Neuronal stem cell (in vitro differentiated cells): ENCODE data around the gene TREML4.

Experiments used
- DNase-seq: peaks from one replicate; pipeline ENCODE4 v3.0.0-alpha.2; 2013; ENCODE audit warnings: low spot score
- H2AFZ ChIP-seq: one replicate; pipeline ENCODE4 v1.6.1; 2013; ENCODE audit warnings: mild to moderate bottlenecking, low read length, inconsistent platforms
- H2AK5ac ChIP-seq: 2 replicates; pipeline ENCODE4 v1.6.1; 2013; ENCODE audit warnings: low read depth, mild to moderate bottlenecking, inconsistent platforms, low read length, moderate library complexity, mixed read lengths
- H2BK120ac ChIP-seq: 2 replicates; pipeline ENCODE4 v1.6.1; 2013; ENCODE audit warnings: low read depth, mild to moderate bottlenecking, inconsistent platforms, low read length, moderate library complexity, mixed read lengths
- H2BK12ac ChIP-seq: one replicate; pipeline ENCODE4 v1.6.1; 2013; ENCODE audit warnings: low read length, inconsistent platforms
- H2BK15ac ChIP-seq: 2 replicates; pipeline ENCODE4 v1.6.1; 2013; ENCODE audit warnings: mild to moderate bottlenecking, low read length, inconsistent platforms, mixed read lengths
- H2BK5ac ChIP-seq: one replicate; pipeline ENCODE4 v1.6.1; 2013; ENCODE audit warnings: inconsistent platforms, mild to moderate bottlenecking, low read length, moderate library complexity
- H3K14ac ChIP-seq: one replicate; pipeline ENCODE4 v1.6.1; 2013; ENCODE audit warnings: low read length, inconsistent platforms
- H3K18ac ChIP-seq: 2 replicates; pipeline ENCODE4 v1.6.1; 2013; ENCODE audit warnings: low read length, inconsistent platforms
- H3K23ac ChIP-seq: 2 replicates; pipeline ENCODE4 v1.6.1; 2013; ENCODE audit warnings: low read depth, mild to moderate bottlenecking, mixed read lengths, low read length, inconsistent platforms; ENCODE audit not compliant: poor library complexity
- H3K27ac ChIP-seq: replicated peaks from 3 replicates; pipeline ENCODE4 v1.5.1; 2013; ENCODE audit warnings: low read length, inconsistent platforms
- H3K27me3 ChIP-seq, 3 experiments: 2 replicates each; pipeline ENCODE4 v1.6.1; 2013; ENCODE audit warnings: low read length in 3 of 3, mild to moderate bottlenecking in 2 of 3, inconsistent platforms in 1 of 3, low read depth in 1 of 3, mixed read lengths in 1 of 3, moderate library complexity in 1 of 3; ENCODE audit not compliant: control insufficient read depth in 3 of 3, insufficient read depth in 3 of 3
- H3K36me3 ChIP-seq, 2 donors: replicated peaks in 1 of 2; 2 replicates each; pipeline ENCODE4 v1.6.1; 2013; ENCODE audit warnings: low read length in 2 of 2; ENCODE audit not compliant: control insufficient read depth in 2 of 2, insufficient read depth in 2 of 2
- H3K4ac ChIP-seq: 2 replicates; pipeline ENCODE4 v1.6.1; 2013; ENCODE audit warnings: inconsistent platforms, mild to moderate bottlenecking, low read length, moderate library complexity
- H3K4me1 ChIP-seq, 2 donors: 1 replicate in 1 of 2; 2 replicates in 1 of 2; pipeline ENCODE4 v1.6.1; 2013; ENCODE audit warnings: low read length in 2 of 2, low read depth in 1 of 2; ENCODE audit not compliant: control insufficient read depth in 2 of 2, insufficient read depth in 1 of 2
- H3K4me2 ChIP-seq: one replicate; pipeline ENCODE4 v1.6.1; 2013; ENCODE audit warnings: mild to moderate bottlenecking, low read length, inconsistent platforms; ENCODE audit not compliant: insufficient read depth, poor library complexity, severe bottlenecking
- H3K4me3 ChIP-seq, 2 donors: 2 replicates each; pipeline ENCODE4 v1.5.1; 2013; ENCODE audit warnings: low read length in 2 of 2, mild to moderate bottlenecking in 2 of 2, inconsistent platforms in 1 of 2, moderate library complexity in 1 of 2
- H3K79me1 ChIP-seq: one replicate; pipeline ENCODE4 v1.6.1; 2013; ENCODE audit warnings: low read depth, mild to moderate bottlenecking, inconsistent platforms, low read length, moderate library complexity
- H3K9ac ChIP-seq: one replicate; pipeline ENCODE4 v1.6.1; 2013; ENCODE audit warnings: mild to moderate bottlenecking, low read depth, low read length, inconsistent platforms; ENCODE audit not compliant: poor library complexity
- H3K9me3 ChIP-seq, 2 donors: replicated peaks in 1 of 2; 2 replicates each; pipeline versions ENCODE3 to v1.6.1; 2013; ENCODE audit warnings: low read length in 2 of 2, mild to moderate bottlenecking in 2 of 2, inconsistent platforms in 1 of 2, low read depth in 1 of 2, mixed read lengths in 1 of 2, moderate library complexity in 1 of 2; ENCODE audit not compliant: control insufficient read depth in 2 of 2, insufficient read depth in 1 of 2
- H4K8ac ChIP-seq: one replicate; pipeline ENCODE4 v1.6.1; 2013; ENCODE audit warnings: low read depth, mild to moderate bottlenecking, inconsistent platforms, low read length, moderate library complexity
- H4K91ac ChIP-seq: one replicate; pipeline ENCODE4 v1.6.1; 2013; ENCODE audit warnings: low read length, low read depth, mild to moderate bottlenecking, inconsistent platforms; ENCODE audit not compliant: poor library complexity
- WGBS, 2 donors: extraction: QIAGEN DNeasy Blood & Tissue Kit; methylation state at CpG; one replicate each; pipeline ENCODE4 v1.1.7; 2013; ENCODE audit warnings: missing lambda C conversion rate in 2 of 2, mixed read lengths in 1 of 2; ENCODE audit not compliant: insufficient read length in 2 of 2, insufficient replicate concordance in 1 of 2; ENCODE audit errors: extremely low coverage in 2 of 2; 5-methylcytosine and 5-hydroxymethylcytosine counted together

Gene TREML4

GRCh38 chr6:41216616-41217015 lies 11.5 kb upstream of the TREML4 start:
- no CpG with 5 or more reads among the region's 5 CpGs for WGBS, 2 donors
- no peak overlapping the region for H2AFZ ChIP-seq
- H3K9ac ChIP-seq, result no peak overlapping the region
- H2AK5ac ChIP-seq, result no peak overlapping the region
- H3K27me3 ChIP-seq, result no peaks in the 10 kb centered on the region
- DNase-seq, result no peak
- H2BK12ac ChIP-seq, result no peak overlapping the region
- H3K9me3 ChIP-seq, result peaks cover 0 to 2% of the 10 kb centered on the region in 2 donors
- no peak overlapping the region for H3K4me3 ChIP-seq
- no peak overlapping the region for H3K14ac ChIP-seq
- H3K4me2 ChIP-seq, result no peak overlapping the region
- H3K27ac ChIP-seq, result no peak overlapping the region
- no peak overlapping the region for H2BK120ac ChIP-seq
- H3K36me3 ChIP-seq, result peaks cover 0 to 2% of the 10 kb centered on the region in 2 donors
- H2BK15ac ChIP-seq, result no peak overlapping the region
- H4K8ac ChIP-seq, result no peak overlapping the region
- H3K18ac ChIP-seq, result no peak overlapping the region
- no peaks in the 10 kb centered on the region for H3K4me1 ChIP-seq
- no peak overlapping the region for H3K4ac ChIP-seq
- no peak overlapping the region for H4K91ac ChIP-seq
- no peak overlapping the region for H2BK5ac ChIP-seq
- H3K23ac ChIP-seq, result no peak overlapping the region
- no peaks in the 10 kb centered on the region for H3K79me1 ChIP-seq

- no peak overlapping the region for H3K14ac ChIP-seq
- no peak overlapping the region for H4K8ac ChIP-seq
- no peak overlapping the region for H3K4ac ChIP-seq
- H2BK12ac ChIP-seq, result no peak overlapping the region
- H2BK120ac ChIP-seq, result no peak overlapping the region
- no peaks in the 10 kb centered on the region for H3K9me3 ChIP-seq
- no peak overlapping the region for H3K27ac ChIP-seq
- no CpG with 5 or more reads among the region's 4 CpGs for whole genome bisulfite sequencing, 2 donors
- H3K4me3 ChIP-seq, result no peak overlapping the region
- no peak overlapping the region for H3K9ac ChIP-seq
- no peak overlapping the region for H3K18ac ChIP-seq
- H2BK15ac ChIP-seq, result no peak overlapping the region
- H3K23ac ChIP-seq, result no peak overlapping the region
- no peaks in the 10 kb centered on the region for H3K27me3 ChIP-seq
- no peak overlapping the region for H2BK5ac ChIP-seq
- no peak overlapping the region for H2AK5ac ChIP-seq
- H2AFZ ChIP-seq, result no peak overlapping the region
- H3K4me1 ChIP-seq, result no peaks in the 10 kb centered on the region
- no peak overlapping the region for H4K91ac ChIP-seq
- no peak for DNase-seq
- no peaks in the 10 kb centered on the region for H3K79me1 ChIP-seq
- no peak overlapping the region for H3K4me2 ChIP-seq
- no peaks in the 10 kb centered on the region for H3K36me3 ChIP-seq
These were observed 6.1 kb upstream of the TREML4 start for GRCh38 chr6:41222045-41222444.

DNA sequence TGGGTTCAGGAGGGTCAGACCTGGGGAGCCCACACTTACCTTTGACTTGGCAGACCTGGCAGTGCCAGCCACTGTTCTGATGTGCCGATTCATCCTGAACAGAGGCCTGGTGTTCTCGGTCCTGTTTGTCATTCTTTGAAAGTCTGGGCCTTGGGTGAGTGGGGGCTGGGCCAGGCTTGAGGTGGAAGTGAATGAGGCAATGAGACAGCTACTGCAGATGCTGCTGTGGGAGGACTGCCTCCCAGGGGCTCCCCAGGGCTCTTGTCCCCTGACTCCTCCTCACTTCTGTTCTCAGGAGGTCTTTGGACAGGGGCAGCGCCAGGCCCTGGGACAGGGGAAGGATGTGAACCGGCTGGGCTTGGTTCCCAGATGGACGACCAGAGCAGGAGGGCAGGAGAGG lies 5.6 kb upstream of the TREML4 start:
- Histone ChIP-seq H2BK15ac (peak overlapping the region; percentile 28), H4K91ac (no peak overlapping the region), H3K79me1 (no peaks in the 10 kb centered on the region), H3K27me3 (no peaks in the 10 kb centered on the region), H3K27ac (no peak overlapping the region), H3K4me2 (no peak overlapping the region), H3K14ac (peak overlapping the region; percentile 9), H3K4me3 (no peak overlapping the region), H3K36me3 (no peaks in the 10 kb centered on the region), H3K9me3 (no peaks in the 10 kb centered on the region), H2BK12ac (no peak overlapping the region), H2AFZ (no peak overlapping the region), H3K4me1 (no peaks in the 10 kb centered on the region), H2AK5ac (no peak overlapping the region), H3K9ac (no peak overlapping the region), H3K4ac (no peak overlapping the region), H2BK120ac (no peak overlapping the region), H4K8ac (no peak overlapping the region), H3K23ac (no peak overlapping the region), H2BK5ac (no peak overlapping the region), H3K18ac (no peak overlapping the region)
- DNase-seq, result no peak
- WGBS, 2 donors, result no CpG with 5 or more reads among the region's 5 CpGs

GRCh38 chr6:41224800-41225199 lies 3.3 kb upstream of the TREML4 start:
- Histone ChIP-seq H2AK5ac (no peak overlapping the region), H3K79me1 (no peaks in the 10 kb centered on the region), H3K14ac (no peak overlapping the region), H3K18ac (no peak overlapping the region), H2BK12ac (no peak overlapping the region), H2BK15ac (no peak overlapping the region), H4K8ac (no peak overlapping the region), H3K4ac (no peak overlapping the region), H3K4me2 (no peak overlapping the region), H2BK5ac (no peak overlapping the region), H3K36me3 (no peaks in the 10 kb centered on the region), H3K9me3 (no peaks in the 10 kb centered on the region), H2BK120ac (no peak overlapping the region), H3K27me3 (no peaks in the 10 kb centered on the region), H3K4me1 (no peaks in the 10 kb centered on the region), H3K23ac (no peak overlapping the region), H3K27ac (no peak overlapping the region), H3K4me3 (no peak overlapping the region), H2AFZ (no peak overlapping the region), H3K9ac (no peak overlapping the region), H4K91ac (no peak overlapping the region)
- no peak for DNase-seq
- no CpG with 5 or more reads among the region's 1 CpG for WGBS, 2 donors
